Gastroesophageal sphincter (tissue), 2 donors: Measurements from ENCODE around the gene TSSK1B.

Experiments used
- EP300 ChIP-seq: sonication (generic); formaldehyde crosslinking; IDR thresholded peaks from one replicate; pipeline ENCODE4 v1.6.1; 2017; ENCODE audit warnings: antibody characterized with exemption, mild to moderate bottlenecking
- POLR2A ChIP-seq, 2 donors: fragments of 450-650 bp; IDR thresholded peaks; one replicate each; pipeline ENCODE4 v1.6.1; 2017; ENCODE audit warnings: antibody characterized with exemption in 2 of 2, mild to moderate bottlenecking in 2 of 2, moderate library complexity in 1 of 2
- POLR2AphosphoS5 ChIP-seq: sonication (generic); formaldehyde crosslinking; IDR thresholded peaks from one replicate; pipeline ENCODE4 v1.6.1; 2017; ENCODE audit warnings: antibody characterized with exemption

DNA sequence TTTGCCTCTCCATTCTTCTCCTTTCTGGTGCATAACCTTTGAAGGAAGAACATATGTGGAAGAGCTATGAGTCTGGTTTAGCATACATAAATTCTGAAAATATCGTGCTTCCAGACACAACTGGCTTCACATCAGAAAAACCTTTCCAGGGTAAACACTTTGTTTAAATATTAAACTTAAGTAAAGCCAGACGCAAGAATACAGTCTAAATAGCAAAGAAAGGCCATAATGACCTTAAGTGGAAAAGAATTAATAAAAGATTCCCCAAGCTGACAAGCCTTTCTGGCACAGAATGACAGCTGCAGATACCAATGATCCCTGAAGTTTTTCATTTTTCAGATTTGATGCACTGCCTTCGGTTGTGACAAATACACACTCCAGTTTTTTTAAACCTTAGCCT, 13.5 kb upstream of the TSSK1B start:
- no peak for TF ChIP-seq POLR2A (IDR thresholded peaks at IDR 0.05)
- no peak for TF ChIP-seq POLR2AphosphoS5
- TF ChIP-seq EP300 = no peak
